HG03139 (cell line): ENCODE measurements around the gene MED22.
"Not testable (repeated sequence)": the region's sequence is repeated elsewhere in the genome, so short reads cannot be mapped to it uniquely, and the experiment has no call there.

Source experiments
- ATAC-seq: cut with Tn5 transposase; IDR thresholded peaks from one replicate; pipeline ENCODE4 v1.9.1; 2021; ENCODE audit not compliant: unreplicated experiment

The MED22 gene

GRCh38 chr9:133307301-133307700, 40.6 kb downstream of the MED22 start:
- no peak for ATAC-seq

- no peak for ATAC-seq
Measured at GRCh38 chr9:133306242-133307204, 41.4 kb downstream of the MED22 start.

DNA sequence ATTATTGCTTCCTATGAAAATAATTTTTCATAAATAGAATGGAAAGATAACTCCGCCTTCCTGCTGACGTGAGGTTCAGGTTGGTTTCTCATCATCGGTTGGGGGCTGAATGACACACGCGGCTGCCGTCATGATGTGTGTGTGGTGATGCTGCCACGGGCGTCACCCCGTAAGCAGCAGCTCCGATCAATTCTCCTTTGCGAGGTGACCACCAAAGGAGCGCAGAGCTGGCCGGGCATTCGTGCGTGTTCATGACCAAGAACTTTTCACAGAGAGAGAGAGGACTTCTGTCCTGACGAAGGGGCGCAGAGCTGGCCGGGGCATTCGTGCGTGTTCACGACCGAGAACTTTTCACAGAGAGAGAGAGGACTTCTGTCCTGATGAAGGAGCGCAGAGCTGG, 42.2 kb downstream of the MED22 start:
- ATAC-seq, result no peak

DNA sequence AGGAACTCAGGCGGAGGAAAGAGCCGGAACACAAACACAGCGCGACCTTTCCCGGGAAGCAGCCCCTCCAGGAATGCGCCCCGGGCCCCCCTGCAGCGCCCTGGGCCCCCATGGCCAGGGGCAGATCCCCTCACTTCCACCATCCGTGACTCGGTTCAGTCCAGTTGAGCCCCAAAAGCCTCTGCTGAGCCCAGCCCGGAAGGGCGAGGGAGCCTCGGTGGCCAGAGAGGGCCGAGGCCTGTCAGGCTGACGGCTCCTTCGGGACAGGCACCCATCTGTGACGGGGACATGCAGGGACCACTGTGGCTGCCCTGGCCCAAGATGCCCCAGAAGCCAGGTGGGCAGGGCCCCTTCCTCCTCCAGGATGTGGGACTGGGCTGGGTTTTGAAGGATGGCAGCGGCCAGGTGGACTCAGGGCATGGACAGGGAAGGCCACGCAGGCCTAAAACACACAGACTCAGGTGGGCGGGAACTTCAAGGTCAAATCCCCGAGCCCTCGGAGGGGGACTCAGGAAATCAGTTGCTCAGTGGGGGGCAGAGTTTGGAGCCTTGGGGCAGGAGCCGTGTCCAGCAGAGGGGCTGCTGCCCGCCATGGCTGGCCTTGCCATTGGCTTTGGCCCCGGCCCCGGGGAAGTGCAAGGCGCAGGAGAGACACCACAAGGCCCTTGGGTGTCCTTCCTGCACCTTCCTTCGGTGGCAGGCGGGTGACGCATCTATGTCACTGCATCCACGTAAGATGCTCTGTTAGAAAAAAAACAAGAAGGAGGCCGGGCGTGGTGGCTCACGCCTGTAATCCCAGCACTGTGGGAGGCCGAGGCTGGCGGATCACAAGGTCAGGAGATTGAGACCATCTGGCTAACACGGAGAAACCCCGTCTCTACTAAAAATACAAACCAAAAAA, 43.2 kb downstream of the MED22 start:
- no peak for ATAC-seq

DNA sequence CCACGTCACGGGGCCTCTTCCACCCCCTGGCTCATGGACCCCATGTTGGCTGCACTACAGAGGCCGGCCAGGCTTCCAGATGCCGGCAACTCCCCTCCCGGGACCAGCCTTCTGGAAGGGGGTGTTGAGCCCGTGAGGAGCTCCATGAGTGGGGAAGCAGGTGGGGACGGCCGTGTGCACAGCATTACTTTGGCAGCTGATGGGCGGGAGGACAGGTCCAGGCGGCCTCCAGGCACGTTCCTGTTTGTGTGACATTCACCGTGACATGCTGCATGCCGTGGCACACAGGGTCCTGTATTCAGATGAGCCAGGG, 43.8 kb downstream of the MED22 start:
- no peak for ATAC-seq

- ATAC-seq, result no peak
Measured at GRCh38 chr9:133303266-133304157, 44.4 kb downstream of the MED22 start.

- no peak for ATAC-seq
Measured at GRCh38 chr9:133301253-133302230, 46.4 kb downstream of the MED22 start.

DNA sequence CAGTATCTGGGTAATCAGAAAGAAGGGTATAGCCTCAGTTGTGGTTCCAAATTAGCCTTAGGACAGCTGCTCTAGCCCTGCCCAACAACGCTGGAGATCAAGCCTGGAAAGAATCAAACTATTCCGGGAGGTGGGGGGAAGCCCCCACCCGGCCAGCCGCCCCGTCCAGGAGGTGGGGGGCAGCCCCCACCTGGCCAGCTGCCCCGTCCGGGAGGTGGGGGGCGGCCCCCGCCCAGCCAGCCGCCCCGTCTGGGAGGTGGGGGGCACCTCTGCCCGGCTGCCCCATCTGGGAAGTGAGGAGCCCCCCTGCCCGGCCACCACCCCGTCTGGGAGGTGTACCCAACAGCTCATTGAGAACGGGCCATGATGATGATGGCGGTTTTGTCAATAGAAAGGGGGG, 47.9 kb downstream of the MED22 start:
- not testable (repeated sequence) for ATAC-seq

DNA sequence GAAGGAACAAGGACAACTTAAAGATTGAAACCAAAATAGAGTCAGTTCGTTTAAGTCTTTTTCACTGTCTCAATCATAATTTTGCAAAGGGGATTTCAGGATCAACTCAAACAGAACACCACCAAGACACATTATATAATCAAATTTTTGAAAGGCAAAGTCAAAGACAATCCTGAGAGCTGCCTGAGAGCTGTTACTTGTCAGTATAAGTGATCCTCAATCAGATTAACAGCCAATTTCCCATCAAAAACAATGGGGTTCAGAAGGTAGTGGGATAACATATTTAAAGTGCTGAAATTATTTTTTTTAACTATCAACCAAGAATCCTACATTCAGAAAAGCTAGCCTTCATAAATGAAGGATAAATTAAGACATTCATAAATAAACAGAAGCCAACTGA, 53.7 kb downstream of the MED22 start:
- no peak for ATAC-seq

GRCh38 chr9:133290751-133291302, 57.1 kb downstream of the MED22 start:
- no peak for ATAC-seq
